GM19193 (cell line): ENCODE measurements around the gene PKN1.

ENCODE experiments used
- POLR2A ChIP-seq: IDR thresholded peaks from 4 replicates; pipeline ENCODE4 v1.6.1; 2011; ENCODE audit not compliant: insufficient read depth, insufficient read length; ENCODE audit errors: extremely low read depth

PKN1 gene

DNA sequence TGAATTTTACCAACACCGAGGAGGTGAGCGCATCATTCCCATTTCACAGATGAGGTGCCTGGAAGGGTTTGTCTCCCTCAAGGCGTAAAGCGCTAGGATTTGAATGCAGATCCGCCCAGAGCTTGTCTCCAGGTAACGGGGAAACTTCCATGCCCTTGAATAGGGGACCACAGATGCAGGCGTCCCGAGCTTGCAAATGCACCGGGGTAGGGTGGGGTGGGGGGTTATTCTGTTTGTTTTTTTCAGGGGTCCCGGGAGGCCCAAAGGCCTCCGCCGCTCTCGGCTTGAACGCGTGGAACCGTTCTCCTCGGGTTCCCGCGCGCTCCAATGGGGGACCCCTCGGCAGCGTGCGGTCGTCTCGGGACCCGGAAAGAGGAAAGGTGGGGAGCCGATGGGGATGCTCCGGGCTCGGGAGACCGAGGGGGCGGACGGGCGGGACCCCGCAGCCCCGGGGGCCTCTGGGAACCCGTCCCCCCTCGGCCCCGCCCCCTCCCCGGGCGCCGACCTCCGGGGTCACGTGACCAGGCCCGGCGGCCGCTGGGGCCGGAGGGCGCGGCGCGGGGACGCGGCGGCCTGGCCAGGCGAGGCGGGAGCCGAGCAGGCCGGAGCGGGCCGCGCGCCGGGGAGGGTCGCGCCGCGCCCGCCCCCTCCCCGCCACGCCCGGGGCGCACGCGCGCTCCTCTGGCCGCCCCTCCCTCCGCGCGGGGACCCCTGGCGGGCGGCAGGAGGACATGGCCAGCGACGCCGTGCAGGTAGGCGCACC lies at the start of gene PKN1:
Gene PKN1 (plus strand): TSS at position 516 of the 763 bp plus-strand sequence. CDS start 216 bp downstream, at position 732.
- peak; percentile 52 for TF ChIP-seq POLR2A

DNA sequence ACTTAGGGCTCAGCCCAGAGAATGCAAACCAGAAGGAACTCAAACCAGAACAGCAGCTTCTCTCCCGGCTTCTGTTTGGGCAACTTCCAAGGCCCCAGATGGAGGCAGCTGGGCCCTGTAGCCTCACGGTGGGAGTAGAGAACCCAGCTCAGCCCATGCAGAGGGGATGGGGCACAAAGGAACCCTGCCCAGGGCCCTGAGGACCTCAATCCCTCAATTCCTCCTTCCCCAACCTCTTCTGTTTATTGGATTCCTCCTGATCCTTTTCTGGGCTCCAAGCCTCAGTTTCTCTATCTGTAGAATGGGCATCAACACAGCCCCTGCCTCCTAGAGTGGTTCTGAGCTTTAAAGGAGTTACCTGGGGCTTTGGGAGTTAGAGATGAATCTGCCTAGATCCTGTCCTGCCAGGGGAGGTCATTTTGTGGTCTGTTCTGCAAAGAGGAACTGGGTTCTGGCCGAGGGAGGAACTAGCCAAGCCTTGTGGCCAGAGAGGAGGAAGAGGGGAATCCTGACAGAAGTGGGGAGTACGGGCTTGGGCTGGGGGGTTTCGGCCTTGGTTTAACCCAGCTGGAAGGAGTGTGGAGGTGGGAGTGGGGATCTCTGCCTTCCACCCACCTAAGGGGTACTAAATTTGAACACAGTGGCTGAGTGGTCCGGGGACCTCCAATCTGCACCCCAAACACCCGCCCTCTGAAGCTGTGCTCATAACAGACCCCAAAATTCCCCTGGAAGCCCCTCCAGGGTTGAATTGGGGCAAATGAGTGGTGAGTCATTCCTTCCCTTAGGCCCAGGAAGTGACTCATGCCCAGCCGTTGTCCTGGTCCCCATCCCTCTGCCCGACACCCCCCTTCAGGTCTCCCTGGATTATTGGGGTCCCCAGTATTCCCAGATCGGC lies 49.2 kb upstream of the PKN1 start:
- peak; percentile 50 for TF ChIP-seq POLR2A

DNA sequence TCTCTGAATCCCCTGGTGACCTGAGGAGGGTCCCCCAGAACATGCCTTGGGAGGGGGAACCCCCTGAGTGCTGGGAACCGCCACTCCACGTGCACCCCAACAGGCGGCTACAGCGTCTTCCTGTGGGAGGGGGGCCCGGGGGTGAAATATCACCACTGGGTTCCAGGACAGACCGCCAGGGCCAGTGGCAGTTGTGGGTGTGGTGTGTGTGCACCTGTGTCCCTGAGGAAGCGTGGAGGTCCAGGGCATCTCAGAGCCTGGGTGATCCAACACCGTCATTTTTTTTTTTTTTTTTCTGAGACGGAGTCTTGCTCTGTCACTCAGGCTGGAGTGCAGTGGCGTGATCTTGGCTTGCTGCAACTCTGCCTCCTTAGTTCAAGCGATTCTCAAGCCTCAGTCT lies 47.6 kb upstream of the PKN1 start:
- TF ChIP-seq POLR2A, result no peak

DNA sequence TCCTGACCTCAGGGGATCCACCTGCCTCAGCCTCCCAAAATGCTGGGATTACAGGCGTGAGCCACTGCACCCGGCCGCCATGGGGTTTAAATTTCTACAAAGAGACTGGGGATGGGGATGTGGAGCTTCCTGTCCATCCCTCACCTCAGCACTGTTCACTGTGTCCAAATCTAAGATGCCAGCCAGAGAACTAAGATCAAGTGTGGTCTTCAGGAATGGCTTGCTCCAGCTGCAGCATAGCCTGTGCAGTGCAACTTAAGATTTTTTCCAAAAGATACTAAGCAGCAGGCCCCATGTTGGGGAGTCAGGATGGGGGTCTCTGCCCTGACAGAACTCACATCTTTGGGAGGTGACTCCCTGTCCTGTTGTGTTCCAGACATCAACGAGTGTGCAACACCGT lies 42.6 kb upstream of the PKN1 start:
- no peak for TF ChIP-seq POLR2A

DNA sequence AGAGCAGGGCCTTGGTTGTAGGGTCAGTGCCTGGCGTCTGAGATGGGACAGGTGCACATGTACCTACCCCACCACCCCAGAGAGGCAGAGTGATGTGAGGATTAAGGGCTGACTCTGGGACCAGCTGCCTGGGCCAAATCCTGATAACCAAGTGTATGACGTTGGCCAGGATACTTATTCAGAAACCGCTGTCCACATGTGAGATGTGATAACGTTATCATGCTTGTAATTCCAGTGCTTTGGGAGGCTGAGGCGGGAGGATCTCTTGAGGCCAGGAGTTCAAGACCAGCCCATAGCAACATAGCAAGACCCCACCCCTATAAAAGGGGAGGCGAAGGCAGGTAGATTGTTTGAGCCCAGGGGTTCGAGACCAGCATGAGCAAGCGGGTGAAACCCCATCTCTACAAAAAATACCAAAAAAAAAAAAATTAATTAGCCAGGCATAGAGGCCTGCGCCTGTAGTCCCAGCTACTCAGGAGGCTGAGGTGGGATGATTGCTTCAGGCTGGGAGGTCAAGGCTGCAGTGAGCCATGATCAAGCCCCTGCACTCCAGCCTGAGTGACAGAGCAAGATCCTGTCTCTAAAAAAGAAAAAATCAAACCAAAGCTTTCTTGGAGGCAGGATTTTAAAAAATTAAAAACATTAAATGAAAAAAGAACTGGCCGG lies 41.8 kb upstream of the PKN1 start:
- TF ChIP-seq POLR2A, result no peak

DNA sequence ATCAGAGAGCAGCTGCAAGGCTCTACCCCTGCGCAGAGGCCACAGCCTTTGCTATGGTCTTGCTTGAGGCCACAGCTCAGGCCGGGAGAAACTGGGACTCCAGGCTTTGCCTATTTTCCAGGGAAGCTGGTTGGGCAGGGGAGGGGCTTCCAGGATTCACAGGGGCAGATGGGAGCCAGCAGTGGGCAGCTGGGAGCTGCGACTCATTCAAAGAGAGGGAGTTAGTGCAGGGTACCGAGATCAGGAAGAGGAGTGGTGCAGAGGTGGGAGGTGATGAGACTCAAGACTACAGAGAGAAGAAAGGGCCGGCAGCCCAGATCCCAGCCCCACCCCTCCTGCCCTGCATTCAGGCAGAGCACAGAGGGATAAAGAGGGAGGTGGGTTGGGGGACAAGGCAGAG lies 39.8 kb upstream of the PKN1 start:
- TF ChIP-seq POLR2A, result no peak

DNA sequence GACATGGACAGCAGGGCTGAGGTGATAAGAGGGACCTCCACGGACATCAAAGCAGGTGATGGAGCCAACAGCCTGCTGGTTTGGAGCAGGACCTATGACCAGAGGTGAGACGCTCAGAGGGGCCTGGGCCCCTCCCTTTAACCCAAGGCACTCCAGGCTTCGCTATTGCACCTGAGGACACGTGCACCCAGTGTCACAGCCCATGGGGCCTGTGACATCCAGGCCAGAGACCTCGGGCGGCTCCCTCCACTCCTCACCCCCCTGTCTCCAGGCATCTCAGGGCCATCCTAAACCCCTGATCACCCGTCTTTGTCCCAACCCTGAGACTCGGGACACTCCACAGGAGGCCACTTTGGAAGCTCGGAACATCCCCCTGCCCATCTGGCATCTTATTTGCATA lies 38.9 kb upstream of the PKN1 start:
- TF ChIP-seq POLR2A, result no peak

DNA sequence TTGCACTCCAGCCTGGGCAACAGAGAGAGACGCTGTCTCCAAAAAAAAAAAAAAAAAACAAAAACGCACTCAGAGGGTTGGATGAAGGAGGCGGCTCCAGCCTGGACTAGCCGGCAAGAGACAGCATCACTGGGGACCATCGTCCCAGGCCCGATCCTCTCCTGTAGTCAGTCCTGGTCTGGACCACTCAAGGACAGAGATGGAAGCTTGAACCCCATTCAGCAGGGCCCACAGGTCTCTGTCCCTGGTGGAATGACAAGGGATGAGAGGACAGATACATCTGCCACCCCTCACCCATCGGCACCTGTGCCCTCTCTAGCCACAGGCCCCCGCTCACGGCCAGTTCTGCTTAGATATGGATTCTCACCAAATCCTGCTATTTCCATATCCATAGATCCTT lies 37.8 kb upstream of the PKN1 start:
- no peak for TF ChIP-seq POLR2A

DNA sequence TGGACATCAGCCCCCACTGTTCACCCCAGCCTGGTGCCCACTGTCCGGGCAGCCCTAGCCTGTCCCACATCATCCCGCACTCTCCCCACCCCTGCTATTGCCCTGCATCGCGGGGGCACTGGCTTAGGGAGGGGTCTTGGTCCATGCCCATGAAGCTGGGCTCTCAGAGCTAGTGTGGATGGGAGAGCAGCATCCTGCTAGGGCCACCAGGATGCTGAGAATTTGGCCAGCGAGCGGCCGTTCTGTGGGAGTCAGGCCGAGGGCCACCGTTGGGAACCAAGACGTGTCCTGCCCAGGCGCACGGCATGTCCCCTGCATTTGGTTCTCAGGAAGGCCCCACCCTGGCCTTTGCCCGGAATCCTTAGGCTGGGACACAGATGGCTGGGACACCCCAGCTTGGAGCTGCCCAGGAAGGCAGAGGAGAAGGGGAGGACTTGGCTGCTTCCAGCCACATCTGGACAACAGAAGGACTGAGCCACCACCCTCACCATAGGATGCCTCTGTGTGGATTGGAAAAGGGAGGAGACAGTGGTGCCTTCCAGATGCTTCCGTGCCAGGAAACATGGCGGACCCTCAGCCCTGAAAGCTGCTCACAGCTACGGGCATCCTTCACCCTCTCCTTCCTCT lies 37.3 kb upstream of the PKN1 start:
- peak; percentile 9 for TF ChIP-seq POLR2A

DNA sequence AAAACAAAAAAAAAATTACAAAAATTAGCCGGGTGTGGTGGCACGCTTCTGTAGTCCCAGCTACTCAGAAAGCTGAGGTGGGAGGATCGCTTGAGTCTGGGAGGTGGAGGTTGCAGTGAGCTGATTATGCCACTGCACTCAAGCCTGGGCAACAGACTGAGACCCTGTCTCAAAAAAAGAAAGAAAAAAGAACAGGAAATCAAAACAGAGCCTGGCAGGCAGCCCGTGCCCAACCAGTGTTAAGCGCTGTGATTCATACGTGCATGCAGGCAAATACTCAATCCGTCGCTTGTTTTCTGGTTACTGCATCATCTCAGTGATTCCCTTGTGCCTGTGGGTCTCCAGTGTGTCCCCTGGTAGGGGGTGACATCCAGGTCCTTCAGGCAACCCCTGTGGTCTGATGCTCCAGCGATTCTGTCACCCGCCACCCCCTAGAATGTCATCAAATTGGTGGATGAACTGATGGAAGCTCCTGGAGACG lies 32.1 kb upstream of the PKN1 start:
- TF ChIP-seq POLR2A, result no peak

DNA sequence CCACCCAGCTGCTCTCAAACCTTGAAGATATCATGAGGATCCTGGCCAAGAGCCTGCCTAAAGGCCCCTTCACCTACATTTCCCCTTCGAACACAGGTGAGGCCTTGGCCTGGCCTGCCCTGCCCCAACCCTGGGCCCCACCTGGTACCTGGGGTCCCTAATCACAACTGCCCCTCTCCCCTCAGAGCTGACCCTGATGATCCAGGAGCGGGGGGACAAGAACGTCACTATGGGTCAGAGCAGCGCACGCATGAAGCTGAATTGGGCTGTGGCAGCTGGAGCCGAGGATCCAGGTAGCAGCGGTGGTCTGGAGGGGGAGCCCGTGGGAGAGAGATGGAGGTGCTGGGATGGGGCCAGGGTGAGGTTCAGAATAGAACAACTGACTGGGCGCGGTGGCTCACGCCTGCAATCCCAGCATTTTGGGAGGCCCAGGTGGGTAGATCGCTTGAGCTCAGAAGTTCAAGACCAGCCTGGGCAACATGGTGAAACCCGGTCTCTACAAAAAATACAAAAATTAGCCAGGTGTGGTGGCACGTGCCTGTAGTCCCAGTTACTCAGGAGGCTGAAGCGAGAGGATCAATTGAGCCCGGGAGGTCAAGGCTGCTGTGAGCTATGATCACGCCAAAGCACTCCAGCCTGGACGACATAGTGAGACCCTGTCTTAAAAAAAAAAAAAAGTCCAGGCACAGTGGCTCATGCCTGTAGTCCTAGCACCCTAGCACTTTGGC lies 31.5 kb upstream of the PKN1 start:
- TF ChIP-seq POLR2A, result no peak

DNA sequence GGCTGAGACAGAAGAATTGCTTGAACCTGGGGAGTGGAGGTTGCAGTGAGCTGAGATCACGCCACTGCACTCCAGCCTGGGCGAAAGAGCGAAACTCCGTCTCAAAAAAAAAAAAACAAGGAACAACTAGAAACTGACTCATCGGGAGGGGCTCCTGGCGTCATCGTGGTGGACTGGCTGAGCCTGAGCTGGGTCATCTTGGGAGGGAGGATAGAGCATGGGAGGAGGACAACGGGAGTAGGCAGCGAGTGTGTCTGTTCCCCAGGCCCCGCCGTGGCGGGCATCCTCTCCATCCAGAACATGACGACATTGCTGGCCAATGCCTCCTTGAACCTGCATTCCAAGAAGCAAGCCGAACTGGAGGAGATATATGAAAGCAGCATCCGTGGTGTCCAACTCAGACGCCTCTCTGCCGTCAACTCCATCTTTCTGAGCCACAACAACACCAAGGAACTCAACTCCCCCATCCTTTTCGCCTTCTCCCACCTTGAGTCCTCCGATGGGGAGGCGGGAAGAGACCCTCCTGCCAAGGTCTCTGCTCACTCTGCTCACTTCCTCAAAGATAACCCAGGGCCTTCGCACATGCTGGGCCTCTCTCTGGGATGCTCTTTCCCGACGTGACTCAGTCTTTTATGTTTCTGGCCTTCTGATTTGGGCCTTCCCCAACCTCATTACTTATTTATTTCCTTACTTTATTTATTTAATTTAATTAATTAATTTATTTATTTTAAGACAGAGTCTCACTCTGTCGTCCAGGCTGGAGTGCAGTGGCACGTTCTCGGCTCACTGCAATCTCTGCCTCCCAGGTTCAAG lies 30.6 kb upstream of the PKN1 start:
- no peak for TF ChIP-seq POLR2A

DNA sequence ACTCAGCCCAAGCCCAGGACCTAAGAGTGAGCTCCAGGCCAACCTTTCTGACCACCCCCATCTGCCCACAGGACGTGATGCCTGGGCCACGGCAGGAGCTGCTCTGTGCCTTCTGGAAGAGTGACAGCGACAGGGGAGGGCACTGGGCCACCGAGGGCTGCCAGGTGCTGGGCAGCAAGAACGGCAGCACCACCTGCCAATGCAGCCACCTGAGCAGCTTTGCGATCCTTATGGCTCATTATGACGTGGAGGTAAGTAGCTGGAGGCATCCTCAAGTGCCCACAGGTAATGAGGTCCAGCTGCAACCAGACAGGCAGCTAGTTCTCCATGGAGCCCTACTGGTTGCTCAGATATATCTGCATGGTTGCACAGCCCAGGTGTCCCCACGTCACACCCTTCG lies 28.8 kb upstream of the PKN1 start:
- TF ChIP-seq POLR2A, result no peak

DNA sequence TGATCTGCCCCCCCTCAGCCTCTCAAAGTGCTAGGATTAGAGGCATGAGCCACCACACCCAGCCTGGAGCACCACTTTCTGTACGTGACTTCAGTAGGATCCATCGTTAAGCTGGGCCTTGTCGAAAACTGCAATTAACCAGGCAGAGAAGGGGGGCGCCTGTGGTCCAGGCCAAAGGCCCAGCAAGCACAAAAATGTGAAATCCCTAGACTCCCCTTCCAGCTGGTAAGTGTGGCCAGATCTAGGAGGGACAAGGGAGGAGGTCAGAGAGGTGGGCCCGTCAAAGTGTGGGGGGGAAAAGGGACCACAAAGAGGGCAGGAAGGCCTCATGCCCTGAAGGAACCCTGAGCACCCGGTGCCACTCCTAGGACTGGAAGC lies 27.7 kb upstream of the PKN1 start:
- TF ChIP-seq POLR2A, result no peak
